ENCODE data around the gene UBALD2.
A peak's percentile ranks its signal among the peaks of the same experiment; 100 is the strongest.

UBALD2 gene

GRCh38 chr17:76238847-76239537 is 26.2 kb upstream of the UBALD2 start:
- Histone ChIP-seq H3K27me3 (ENCODE audit: insufficient read depth, poor library complexity, severe bottlenecking) (peaks cover 17% of the 10 kb centered on the region), H3K27ac (replicated peaks) (no peak overlapping the region), H3K4me3 (replicated peaks; ENCODE audit: insufficient read depth, low read length) (no peak overlapping the region)
- DNase-seq (ENCODE audit: low read depth in 1 of 2, low spot score in 1 of 2): no peak
- TF ChIP-seq GABPA (IDR thresholded peaks at IDR 0.05; ENCODE audit: low read depth) (no peak), POLR2AphosphoS5 (IDR thresholded peaks at IDR 0.05; ENCODE audit: low read depth) (no peak), SPI1 (IDR thresholded peaks at IDR 0.05; ENCODE audit: borderline replicate concordance, low read depth) (no peak), CTCF (IDR thresholded peaks at IDR 0.05; ENCODE audit: insufficient read depth, low read length) (no peak)
- TF ChIP-seq, protein P1, sequence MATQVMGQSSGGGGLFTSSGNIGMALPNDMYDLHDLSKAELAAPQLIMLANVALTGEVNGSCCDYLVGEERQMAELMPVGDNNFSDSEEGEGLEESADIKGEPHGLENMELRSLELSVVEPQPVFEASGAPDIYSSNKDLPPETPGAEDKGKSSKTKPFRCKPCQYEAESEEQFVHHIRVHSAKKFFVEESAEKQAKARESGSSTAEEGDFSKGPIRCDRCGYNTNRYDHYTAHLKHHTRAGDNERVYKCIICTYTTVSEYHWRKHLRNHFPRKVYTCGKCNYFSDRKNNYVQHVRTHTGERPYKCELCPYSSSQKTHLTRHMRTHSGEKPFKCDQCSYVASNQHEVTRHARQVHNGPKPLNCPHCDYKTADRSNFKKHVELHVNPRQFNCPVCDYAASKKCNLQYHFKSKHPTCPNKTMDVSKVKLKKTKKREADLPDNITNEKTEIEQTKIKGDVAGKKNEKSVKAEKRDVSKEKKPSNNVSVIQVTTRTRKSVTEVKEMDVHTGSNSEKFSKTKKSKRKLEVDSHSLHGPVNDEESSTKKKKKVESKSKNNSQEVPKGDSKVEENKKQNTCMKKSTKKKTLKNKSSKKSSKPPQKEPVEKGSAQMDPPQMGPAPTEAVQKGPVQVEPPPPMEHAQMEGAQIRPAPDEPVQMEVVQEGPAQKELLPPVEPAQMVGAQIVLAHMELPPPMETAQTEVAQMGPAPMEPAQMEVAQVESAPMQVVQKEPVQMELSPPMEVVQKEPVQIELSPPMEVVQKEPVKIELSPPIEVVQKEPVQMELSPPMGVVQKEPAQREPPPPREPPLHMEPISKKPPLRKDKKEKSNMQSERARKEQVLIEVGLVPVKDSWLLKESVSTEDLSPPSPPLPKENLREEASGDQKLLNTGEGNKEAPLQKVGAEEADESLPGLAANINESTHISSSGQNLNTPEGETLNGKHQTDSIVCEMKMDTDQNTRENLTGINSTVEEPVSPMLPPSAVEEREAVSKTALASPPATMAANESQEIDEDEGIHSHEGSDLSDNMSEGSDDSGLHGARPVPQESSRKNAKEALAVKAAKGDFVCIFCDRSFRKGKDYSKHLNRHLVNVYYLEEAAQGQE (IDR thresholded peaks at IDR 0.05; ENCODE audit: insufficient replicate concordance, low read depth): no peak

- DNase-seq (ENCODE audit: low read depth in 1 of 2, low spot score in 1 of 2): no peak
- Histone ChIP-seq H3K27me3 (ENCODE audit: insufficient read depth, poor library complexity, severe bottlenecking) (peaks cover 17% of the 10 kb centered on the region), H3K4me3 (replicated peaks; ENCODE audit: insufficient read depth, low read length) (peak overlapping the region; percentile 17), H3K27ac (replicated peaks) (no peak overlapping the region)
- TF ChIP-seq POLR2AphosphoS5 (IDR thresholded peaks at IDR 0.05; ENCODE audit: low read depth) (no peak), CTCF (IDR thresholded peaks at IDR 0.05; ENCODE audit: insufficient read depth, low read length) (no peak), GABPA (IDR thresholded peaks at IDR 0.05; ENCODE audit: low read depth) (no peak), SPI1 (IDR thresholded peaks at IDR 0.05; ENCODE audit: borderline replicate concordance, low read depth) (no peak)
- TF ChIP-seq, protein P1 (IDR thresholded peaks at IDR 0.05; ENCODE audit: insufficient replicate concordance, low read depth): no peak
Observed at GRCh38 chr17:76239538-76240274, 25.4 kb upstream of the UBALD2 start.

GRCh38 chr17:76240461-76241203 is 24.5 kb upstream of the UBALD2 start, which contains the start of gene RNF157:
RNF157 (minus strand) TSS chr17:76240493; CDS start chr17:76240240, 253 bp downstream.
- Histone ChIP-seq H3K27ac (replicated peaks) (no peak within 1 kb of the TSS), H3K4me3 (replicated peaks; ENCODE audit: insufficient read depth, low read length) (peak within 1 kb of the TSS; percentile 58), H3K27me3 (ENCODE audit: insufficient read depth, poor library complexity, severe bottlenecking) (peaks cover 17% of the 10 kb centered on the region)
- no peak for DNase-seq (ENCODE audit: low read depth in 1 of 2, low spot score in 1 of 2)
- TF ChIP-seq POLR2AphosphoS5 (IDR thresholded peaks at IDR 0.05; ENCODE audit: low read depth): no peak
- TF ChIP-seq CTCF (IDR thresholded peaks at IDR 0.05; ENCODE audit: insufficient read depth, low read length): no peak
- TF ChIP-seq GABPA (IDR thresholded peaks at IDR 0.05; ENCODE audit: low read depth): no peak
- TF ChIP-seq SPI1 (IDR thresholded peaks at IDR 0.05; ENCODE audit: borderline replicate concordance, low read depth): no peak
- TF ChIP-seq, protein P1 (IDR thresholded peaks at IDR 0.05; ENCODE audit: insufficient replicate concordance, low read depth): no peak
